Midbrain (tissue), 1 donor: Measurements from ENCODE around the gene DIS3L2.
A peak's percentile ranks its signal among the peaks of the same experiment; 100 is the strongest.

ENCODE experiments used
- DNase-seq: peaks from one replicate; lab custom pipeline; 2025; lab: John Stamatoyannopoulos, UW

Gene DIS3L2

DNA sequence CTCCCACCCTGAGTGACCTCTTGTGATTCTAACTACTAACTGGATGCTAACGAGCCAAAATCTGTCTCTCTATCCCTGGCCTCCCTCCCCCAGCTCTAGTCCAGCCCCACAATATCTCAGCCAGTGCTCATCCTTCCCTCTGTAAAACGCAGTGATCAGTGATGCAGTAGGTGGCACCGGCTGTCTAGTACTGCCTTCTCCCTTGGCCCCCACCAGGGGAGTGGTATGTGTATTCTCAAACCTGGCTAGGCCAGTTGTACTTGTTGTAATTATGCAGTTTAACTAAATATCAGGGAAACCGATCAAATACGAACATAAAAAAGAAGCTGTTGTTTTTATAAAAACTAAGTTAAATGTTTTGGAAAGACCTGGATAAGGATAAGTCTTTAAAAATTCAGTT lies 303.8 kb downstream of the DIS3L2 start:
- no peak for DNase-seq

DNA sequence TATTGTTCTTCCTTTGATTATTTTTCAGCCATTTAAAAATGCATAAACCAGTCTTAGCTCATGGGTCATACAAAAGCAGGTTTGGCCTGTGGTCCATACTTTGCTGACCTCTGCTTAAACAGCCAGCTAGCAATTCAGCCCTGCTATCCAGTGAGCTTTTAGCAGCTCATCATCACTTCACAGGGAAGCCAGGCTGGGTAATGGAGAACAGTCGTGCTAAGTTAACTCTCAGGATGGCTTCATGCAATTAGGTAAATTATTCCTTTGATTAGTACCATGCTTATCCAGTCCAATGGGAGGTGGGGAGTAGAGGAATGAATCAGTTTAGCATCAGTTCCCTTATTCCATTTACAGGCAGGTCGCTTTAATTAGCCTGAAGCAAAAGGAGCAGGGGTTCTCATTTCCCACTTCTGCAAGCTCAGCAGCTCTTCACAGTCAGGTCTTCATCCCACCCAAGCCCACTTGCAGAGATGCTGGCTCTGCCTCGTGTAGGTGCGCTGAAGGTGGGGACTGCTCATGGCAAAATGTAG lies 307.2 kb downstream of the DIS3L2 start:
- DNase-seq, result no peak

GRCh38 chr2:232269867-232270266 lies 308.4 kb downstream of the DIS3L2 start:
- DNase-seq, result no peak

DNA sequence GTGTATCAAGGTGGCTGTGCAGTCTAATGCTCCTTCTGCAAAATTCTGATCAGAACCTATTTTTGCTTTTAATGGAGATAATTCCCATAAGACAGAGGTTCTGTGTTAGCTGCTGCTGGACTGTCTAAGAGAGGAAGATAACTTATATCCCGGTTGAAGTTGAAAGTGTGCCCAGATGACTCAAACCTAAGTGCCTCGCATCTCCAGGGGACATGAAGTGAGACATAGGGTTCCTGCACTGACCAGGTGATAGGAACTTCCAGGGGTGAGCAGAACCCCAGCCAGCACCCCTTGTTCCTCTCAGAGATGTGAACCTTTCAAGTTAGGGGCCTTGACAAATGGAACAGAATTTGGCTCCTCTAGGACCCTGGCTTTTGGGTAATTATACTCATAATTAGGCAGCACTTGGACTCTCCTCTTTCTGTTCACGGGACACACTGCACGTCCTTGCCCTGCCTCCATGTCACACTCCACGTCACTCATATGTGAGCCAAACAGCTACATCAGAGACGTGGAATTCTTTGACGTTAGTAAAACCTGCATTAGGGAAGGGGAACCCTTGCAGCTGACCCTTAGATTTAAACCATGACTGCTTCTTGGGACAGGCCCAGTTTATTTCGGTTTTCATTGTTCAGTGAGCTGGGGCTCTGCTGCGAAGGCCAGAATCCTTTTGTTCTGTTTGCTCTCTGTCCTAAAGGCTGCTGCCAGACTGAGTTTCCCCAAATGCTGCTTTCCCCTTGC lies 312.6 kb downstream of the DIS3L2 start:
- DNase-seq, result peak; percentile 14

- no peak for DNase-seq
Measured at GRCh38 chr2:232275670-232276069, 314.2 kb downstream of the DIS3L2 start.

DNA sequence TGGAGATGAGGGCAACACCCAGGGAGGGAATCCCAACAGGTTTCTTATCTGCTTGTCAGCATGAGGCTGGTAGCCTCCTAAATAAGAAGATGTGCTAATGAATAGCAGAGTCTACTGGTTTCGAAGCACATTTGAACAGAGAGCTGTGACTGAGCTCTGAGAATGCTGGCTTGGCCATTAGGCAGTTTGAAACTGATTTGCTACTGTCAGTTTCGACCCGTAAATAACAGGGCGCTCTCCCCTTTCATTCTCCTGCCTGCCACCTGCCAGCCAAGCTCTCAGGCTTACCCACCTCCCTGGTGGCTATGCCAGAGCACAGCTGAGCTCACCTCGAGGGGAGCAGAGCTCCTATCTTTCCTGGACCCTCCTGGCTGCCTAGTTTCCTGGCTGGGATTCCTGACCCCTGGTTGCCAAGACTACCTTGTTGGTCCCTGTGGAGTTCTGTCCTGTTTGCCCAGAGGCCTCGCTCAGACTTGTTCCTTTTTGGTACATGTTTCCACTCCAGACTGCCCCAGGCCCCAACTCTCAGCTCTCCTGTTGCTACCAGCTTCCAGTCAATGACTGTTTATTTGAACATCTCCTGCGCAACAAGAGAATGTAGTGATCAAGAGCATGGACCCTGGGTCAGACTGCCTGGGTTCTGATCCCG lies 314.7 kb downstream of the DIS3L2 start:
- no peak for DNase-seq

- no peak for DNase-seq
Measured at GRCh38 chr2:232276733-232277313, 315.3 kb downstream of the DIS3L2 start.

GRCh38 chr2:232278534-232278933 lies 317.0 kb downstream of the DIS3L2 start:
- DNase-seq, result no peak

- no peak for DNase-seq
Measured at GRCh38 chr2:232280341-232280740, 318.8 kb downstream of the DIS3L2 start.

GRCh38 chr2:232281858-232282507 lies 320.5 kb downstream of the DIS3L2 start:
- DNase-seq, result no peak

DNA sequence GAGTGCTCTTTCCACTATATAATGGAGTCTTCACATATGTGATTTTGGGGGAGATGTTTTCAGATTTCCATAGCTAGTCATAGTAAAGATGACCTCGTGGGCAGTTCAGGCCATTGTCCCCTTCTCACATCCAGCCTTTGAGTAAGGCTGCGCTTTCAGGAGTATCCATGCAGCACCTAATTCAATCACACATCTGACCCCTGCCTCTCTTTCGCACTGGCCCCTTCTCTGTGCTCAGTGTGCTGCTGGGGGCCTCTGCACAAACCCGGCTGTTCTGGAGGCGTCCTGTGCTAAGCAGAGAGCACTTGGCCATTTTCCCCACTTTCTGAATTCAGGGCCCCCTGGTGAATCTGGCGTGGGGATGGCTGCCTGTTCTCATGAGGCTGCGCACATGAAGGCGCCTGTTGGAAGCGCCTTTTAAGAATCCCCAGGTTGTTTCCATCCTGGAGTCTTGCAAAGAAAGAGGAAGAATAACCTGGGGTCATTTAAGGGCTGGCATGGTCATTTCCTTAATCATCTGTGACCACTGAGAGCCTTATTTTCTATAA lies 321.1 kb downstream of the DIS3L2 start:
- no peak for DNase-seq

DNA sequence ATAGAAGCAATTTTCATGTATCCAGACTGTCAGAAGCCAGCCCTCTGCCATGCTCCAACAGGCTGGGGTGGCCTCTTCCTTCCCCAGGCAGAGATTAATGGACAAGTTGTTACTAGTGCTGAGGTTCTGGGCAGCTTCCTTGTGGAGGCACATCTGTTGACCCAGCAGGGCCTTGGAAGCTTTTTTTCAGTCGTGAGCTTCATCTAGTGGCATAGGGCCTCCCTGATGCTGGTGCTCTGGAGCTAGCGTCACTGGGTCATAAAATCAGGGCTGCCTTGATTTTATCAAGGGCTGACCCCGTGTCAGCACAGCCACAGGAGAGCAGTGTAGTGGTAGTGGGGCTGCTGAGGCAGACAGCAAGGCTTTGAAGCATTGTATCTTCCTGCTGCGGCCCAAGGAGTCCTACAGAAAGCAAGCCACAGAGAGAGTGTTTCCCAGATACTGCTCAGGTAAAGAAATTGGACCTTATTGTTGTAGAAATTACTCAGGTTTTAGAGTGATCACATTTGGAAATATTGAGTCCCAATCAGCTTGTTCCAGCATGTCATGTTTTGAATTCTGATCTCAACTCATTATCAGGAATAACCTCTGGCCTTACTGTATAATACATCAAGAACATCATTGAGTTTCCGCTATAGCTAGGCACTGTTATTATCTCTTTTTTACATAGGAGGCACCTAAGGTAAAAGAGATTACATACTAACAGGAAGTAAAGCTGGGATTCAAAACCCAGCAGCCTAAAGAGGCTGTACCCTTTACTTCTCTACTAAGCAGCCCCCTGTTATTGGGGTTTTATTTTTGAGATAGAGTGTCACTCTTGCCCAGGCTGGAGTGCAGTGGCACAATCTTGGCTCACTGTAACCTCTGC lies 324.7 kb downstream of the DIS3L2 start:
- no peak for DNase-seq

DNA sequence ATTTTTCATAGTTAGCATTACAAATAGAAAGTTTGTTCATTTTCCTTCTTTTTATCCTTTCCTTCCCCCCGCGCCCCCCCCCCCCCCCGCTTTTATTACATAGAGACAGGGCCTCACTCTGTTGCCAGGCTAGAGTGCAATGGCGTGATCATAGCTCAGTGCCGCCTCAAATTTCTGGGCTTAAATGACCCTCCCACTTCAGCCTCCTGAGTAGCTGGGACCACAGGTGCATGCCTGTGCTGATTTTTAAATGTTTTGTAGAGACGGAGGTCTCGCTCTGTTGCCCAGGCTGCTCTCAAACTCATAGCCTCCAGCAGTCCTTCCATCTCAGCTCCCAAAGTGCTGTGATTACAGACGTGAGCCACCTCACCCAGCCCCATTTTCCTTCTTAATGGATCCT lies 325.8 kb downstream of the DIS3L2 start:
- DNase-seq, result no peak

DNA sequence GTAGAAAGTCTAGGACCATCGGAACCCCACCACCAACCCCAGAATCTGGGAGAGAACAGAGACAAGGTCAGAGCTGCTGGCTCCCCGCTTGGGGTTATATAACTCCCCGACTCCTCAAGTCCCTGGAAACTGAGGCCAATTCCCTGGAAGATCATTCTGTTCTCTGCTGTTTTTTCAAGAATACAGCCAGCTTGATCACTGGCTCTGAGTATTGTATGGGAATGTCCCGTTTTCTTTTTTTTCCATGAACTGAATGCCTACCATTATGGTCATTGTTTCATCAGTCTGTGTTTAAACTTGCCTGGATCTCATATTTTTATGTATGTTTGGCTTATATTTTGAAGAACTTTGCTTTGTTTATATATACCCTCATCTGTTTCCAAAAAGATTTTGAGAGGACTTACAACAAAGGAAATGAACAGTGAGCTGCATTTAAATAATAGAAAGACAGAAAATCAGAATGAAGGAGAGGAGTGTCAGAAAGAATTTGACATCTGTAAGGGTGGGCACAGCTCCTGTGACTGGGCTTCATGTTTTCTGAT lies 327.0 kb downstream of the DIS3L2 start:
- DNase-seq, result no peak

- no peak for DNase-seq
Measured at GRCh38 chr2:232290668-232291067, 329.2 kb downstream of the DIS3L2 start.

DNA sequence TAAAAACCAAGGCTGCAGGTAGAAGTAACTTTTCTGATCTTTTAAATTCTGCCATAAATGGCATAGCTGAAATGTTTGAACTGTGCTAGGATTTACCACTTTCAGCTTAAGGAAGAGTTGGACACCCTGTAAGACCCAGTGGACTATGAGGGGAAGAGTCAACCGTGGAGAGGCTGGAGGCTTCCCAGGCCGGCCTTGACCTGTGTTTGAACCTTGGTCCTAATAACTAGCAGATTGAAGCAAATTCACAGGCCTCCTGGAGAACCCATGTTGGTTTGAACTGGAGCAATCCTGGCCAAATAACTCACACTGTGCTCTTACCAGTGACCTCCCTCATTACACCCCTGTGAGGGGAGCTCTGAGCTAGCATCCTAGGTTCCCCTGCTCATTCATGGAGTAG lies 329.8 kb downstream of the DIS3L2 start:
- no peak for DNase-seq

GRCh38 chr2:232292395-232293154 lies 331.1 kb downstream of the DIS3L2 start:
- DNase-seq, result peak; percentile 25

GRCh38 chr2:232293191-232293590 lies 331.7 kb downstream of the DIS3L2 start:
- DNase-seq, result no peak

DNA sequence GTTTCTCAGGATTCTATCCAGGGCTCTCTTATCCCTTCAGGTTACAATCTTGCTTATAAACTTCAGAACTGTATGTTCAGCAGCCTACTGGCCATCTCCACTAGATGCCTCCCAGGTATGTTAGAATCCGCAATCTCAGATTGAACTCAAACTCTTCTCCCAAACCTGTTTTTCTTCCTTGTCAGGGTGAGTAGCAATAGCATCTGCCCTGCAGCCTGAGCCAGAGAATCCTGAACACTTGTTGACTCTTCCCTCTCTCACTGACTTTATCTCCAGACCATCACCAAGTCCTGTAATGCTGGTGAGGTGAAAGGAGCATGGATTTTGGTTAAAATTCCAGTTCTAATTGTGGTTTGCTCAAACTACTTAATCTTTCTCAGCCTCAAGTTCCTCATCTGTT lies 334.5 kb downstream of the DIS3L2 start:
- DNase-seq, result no peak
